Measurements from ENCODE around the gene RIMBP3B.
"Not testable (repeated sequence)": the region's sequence is repeated elsewhere in the genome, so short reads cannot be mapped to it uniquely, and the experiment has no call there.

The RIMBP3B gene

GRCh38 chr22:21418974-21419638 lies 35.6 kb downstream of the RIMBP3B start:
- H3K27ac ChIP-seq (ENCODE audit: low read length); H3K4me1 ChIP-seq (ENCODE audit: control insufficient read depth, low read depth, low read length); H3K4me3 ChIP-seq (ENCODE audit: low read length); H3K9ac ChIP-seq (ENCODE audit: low read length); H3K27me3 ChIP-seq (ENCODE audit: control insufficient read depth, insufficient read depth, low read length); H3K36me3 ChIP-seq (ENCODE audit: control insufficient read depth, low read depth, low read length); H3K9me3 ChIP-seq (ENCODE audit: control insufficient read depth, low read depth, low read length): not testable (repeated sequence)

GRCh38 chr22:21420180-21420763 lies 36.7 kb downstream of the RIMBP3B start:
- not testable (repeated sequence) for H3K27ac ChIP-seq (ENCODE audit: low read length); H3K27me3 ChIP-seq (ENCODE audit: control insufficient read depth, insufficient read depth, low read length); H3K9me3 ChIP-seq (ENCODE audit: control insufficient read depth, low read depth, low read length); H3K4me1 ChIP-seq (ENCODE audit: control insufficient read depth, low read depth, low read length); H3K36me3 ChIP-seq (ENCODE audit: control insufficient read depth, low read depth, low read length); H3K9ac ChIP-seq (ENCODE audit: low read length); H3K4me3 ChIP-seq (ENCODE audit: low read length)

DNA sequence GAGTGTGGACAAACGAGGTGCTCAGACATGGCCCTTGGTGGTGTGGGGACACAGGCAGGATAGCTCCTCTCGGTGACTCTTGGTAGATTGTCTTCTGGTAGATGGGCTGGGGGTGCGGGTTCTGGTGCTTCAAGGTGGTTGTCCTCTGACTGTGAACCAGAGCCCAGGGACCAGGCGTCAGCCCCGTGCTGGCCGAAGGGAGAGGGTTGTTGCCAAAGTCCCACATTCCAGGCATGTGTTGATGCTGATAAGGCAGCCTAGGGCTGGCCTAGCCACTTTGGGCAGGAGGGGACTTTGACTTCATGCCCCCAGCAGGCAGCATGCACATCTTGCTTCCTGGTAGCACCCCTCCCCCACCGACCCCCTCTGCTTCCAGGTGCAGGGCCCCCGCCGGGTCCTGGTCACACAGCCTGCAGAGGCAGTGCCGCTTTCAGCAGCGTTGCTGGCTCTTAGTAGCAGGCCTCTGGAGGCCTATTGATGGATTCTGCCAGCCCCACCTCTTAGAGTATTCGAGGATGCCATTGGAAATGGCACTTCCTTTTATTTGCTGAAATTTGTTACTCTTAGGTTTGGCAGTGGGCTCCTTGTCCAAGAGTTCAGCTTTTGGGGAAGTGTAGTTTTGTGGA lies 40.6 kb downstream of the RIMBP3B start:
- H3K27ac ChIP-seq (ENCODE audit: low read length); H3K9me3 ChIP-seq (ENCODE audit: control insufficient read depth, low read depth, low read length); H3K27me3 ChIP-seq (ENCODE audit: control insufficient read depth, insufficient read depth, low read length); H3K4me1 ChIP-seq (ENCODE audit: control insufficient read depth, low read depth, low read length); H3K4me3 ChIP-seq (ENCODE audit: low read length); H3K9ac ChIP-seq (ENCODE audit: low read length); H3K36me3 ChIP-seq (ENCODE audit: control insufficient read depth, low read depth, low read length): not testable (repeated sequence)

GRCh38 chr22:21434378-21435233 lies 51.1 kb downstream of the RIMBP3B start:
- not testable (repeated sequence) for H3K36me3 ChIP-seq (ENCODE audit: control insufficient read depth, low read depth, low read length); H3K27ac ChIP-seq (ENCODE audit: low read length); H3K4me1 ChIP-seq (ENCODE audit: control insufficient read depth, low read depth, low read length); H3K9ac ChIP-seq (ENCODE audit: low read length); H3K9me3 ChIP-seq (ENCODE audit: control insufficient read depth, low read depth, low read length); H3K4me3 ChIP-seq (ENCODE audit: low read length); H3K27me3 ChIP-seq (ENCODE audit: control insufficient read depth, insufficient read depth, low read length)

DNA sequence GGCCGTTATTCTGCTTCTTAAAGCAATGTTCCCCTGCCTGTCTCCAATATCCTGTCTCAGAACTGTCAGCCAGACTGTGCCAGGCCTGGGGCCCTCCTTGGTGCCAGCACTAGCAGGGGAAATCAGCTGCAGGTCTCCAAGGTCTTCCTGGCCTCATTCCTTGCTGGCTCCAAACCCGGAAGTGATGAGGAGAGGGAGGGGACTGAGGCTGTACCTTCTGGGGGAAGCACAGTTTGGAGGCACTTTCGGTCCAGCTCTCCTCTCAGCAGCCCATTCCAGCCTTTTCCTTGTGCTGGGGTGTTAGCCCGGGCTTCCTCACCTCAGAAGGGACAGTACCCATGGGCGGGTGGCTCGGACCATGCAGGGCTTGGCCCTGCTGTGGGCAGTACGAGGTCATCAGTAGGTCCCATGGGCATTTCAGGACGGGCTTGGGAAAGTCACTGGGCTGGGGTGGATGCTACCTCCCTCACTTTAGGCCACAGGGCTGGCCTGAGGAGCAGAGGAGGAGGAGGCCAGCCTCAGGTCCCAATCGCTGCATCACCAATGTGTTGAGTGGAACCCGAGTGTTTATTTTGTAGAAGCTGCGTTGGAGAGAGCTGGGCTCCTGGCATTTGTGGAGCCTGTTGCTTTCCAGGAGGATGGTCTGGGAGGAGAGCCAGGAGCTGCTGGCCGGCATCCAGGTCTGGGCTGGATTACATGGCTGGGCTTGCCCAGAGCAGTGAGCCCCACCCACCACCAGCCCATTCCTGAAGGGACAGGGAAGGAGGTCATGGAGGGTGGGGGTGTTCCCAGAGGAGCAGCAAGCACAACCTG lies 52.7 kb downstream of the RIMBP3B start:
- H3K27ac ChIP-seq (ENCODE audit: low read length), result not testable (repeated sequence)

DNA sequence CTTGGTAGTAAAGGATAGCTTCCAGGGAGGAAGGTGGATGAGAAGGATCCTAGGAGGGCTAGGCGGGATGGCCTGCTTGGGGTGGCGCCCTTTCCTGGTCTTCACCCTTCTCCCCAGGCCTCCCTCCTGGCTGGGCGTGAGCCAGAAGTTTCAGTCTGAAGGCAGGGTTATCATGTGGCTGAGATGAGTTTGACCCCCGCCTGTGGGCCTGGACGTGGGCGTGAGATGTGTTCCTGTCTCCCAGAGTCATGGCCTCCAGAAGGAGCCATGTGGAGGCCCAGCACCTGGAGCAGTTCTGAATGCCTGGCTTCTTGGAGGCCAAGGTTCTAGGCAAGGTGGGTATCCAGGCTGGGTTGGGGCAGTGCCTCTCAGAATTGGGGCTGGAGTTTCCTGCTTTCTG lies 54.5 kb downstream of the RIMBP3B start:
- H3K9ac ChIP-seq (ENCODE audit: low read length); H3K27ac ChIP-seq (ENCODE audit: low read length); H3K4me3 ChIP-seq (ENCODE audit: low read length); H3K4me1 ChIP-seq (ENCODE audit: control insufficient read depth, low read depth, low read length); H3K36me3 ChIP-seq (ENCODE audit: control insufficient read depth, low read depth, low read length); H3K27me3 ChIP-seq (ENCODE audit: control insufficient read depth, insufficient read depth, low read length); H3K9me3 ChIP-seq (ENCODE audit: control insufficient read depth, low read depth, low read length): not testable (repeated sequence)

More for the DNA sequence above, 52.7 kb downstream of the RIMBP3B start:
- not testable (repeated sequence) for H3K27me3 ChIP-seq (ENCODE audit: control insufficient read depth, insufficient read depth, low read length); H3K9me3 ChIP-seq (ENCODE audit: control insufficient read depth, low read depth, low read length); H3K4me1 ChIP-seq (ENCODE audit: control insufficient read depth, low read depth, low read length); H3K4me3 ChIP-seq (ENCODE audit: low read length); H3K9ac ChIP-seq (ENCODE audit: low read length); H3K36me3 ChIP-seq (ENCODE audit: control insufficient read depth, low read depth, low read length)
